ENCODE results near the gene MASP1.
A peak's percentile ranks its signal among the peaks of the same experiment; 100 is the strongest.
"Not testable (repeated sequence)": the region's sequence is repeated elsewhere in the genome, so short reads cannot be mapped to it uniquely, and the experiment has no call there.

Gene MASP1

DNA sequence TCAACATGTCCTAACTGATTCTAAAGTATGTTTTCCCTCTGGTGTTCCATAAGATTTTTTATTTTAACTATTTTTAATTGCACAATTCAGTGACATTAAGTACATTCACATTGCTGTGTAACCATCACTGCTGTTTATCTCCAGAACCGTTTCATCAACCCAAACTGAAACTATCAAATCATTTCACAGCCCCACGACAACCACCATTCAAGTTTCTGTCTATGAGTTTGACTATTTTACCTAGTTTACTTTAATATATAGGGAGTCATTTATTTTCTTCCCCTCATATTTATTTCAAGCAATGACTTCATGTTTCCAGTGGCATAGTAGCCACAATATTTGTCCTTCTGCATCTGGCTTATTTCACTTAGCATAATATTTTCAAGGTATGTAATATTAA, 85.9 kb downstream of the MASP1 start:
- Histone ChIP-seq H3K27ac (ENCODE audit: low read length) (no peak overlapping the region), H3K4me3 (ENCODE audit: low read depth in 1 of 2, low read length in 2 of 2) (no peak overlapping the region), H3K36me3 (ENCODE audit: control insufficient read depth in 1 of 2, insufficient read depth in 2 of 2, low read length in 2 of 2) (no peaks in the 10 kb centered on the region), H3K4me1 (ENCODE audit: control insufficient read depth in 1 of 2, insufficient read depth in 2 of 2, low read length in 2 of 2) (peaks cover 0 to 40% of the 10 kb centered on the region in 2 donors), H3K9me3 (ENCODE audit: control insufficient read depth in 1 of 2, low read length in 2 of 2) (no peaks in the 10 kb centered on the region), H3K27me3 (ENCODE audit: low read depth, low read length) (no peaks in the 10 kb centered on the region)

DNA sequence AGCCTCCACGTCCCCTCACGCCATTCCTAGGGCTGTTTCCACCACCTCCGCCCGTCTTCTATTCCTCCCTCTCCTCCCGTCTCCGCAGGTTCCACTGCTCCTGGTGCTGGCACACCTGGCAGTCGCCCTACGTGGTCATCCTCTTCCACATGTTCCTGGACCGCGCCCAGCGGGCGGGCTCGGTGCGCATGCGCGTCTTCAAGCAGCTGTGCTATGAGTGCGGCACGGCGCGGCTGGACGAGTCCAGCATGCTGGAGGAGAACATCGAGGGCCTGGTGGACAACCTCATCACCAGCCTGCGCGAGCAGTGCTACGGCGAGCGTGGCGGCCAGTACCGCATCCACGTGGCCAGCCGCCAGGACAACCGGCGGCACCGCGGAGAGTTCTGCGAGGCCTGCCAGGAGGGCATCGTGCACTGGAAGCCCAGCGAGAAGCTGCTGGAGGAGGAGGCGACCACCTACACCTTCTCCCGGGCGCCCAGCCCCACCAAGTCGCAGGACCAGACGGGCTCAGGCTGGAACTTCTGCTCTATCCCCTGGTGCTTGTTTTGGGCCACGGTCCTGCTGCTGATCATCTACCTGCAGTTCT, 92.0 kb downstream of the MASP1 start:
- not testable (repeated sequence) for H3K9me3 ChIP-seq (ENCODE audit: control insufficient read depth in 1 of 2, low read length in 2 of 2); H3K27me3 ChIP-seq (ENCODE audit: low read depth, low read length); H3K27ac ChIP-seq (ENCODE audit: low read length); H3K4me1 ChIP-seq (ENCODE audit: control insufficient read depth in 1 of 2, insufficient read depth in 2 of 2, low read length in 2 of 2); H3K36me3 ChIP-seq (ENCODE audit: control insufficient read depth in 1 of 2, insufficient read depth in 2 of 2, low read length in 2 of 2); H3K4me3 ChIP-seq (ENCODE audit: low read depth in 1 of 2, low read length in 2 of 2)

GRCh38 chr3:187198490-187198889, 93.0 kb downstream of the MASP1 start:
- H3K4me3 ChIP-seq (ENCODE audit: low read depth in 1 of 2, low read length in 2 of 2), result no peak overlapping the region
- H3K36me3 ChIP-seq (ENCODE audit: control insufficient read depth in 1 of 2, insufficient read depth in 2 of 2, low read length in 2 of 2), result no peaks in the 10 kb centered on the region
- H3K27me3 ChIP-seq (ENCODE audit: low read depth, low read length), result no peaks in the 10 kb centered on the region
- H3K4me1 ChIP-seq (ENCODE audit: control insufficient read depth in 1 of 2, insufficient read depth in 2 of 2, low read length in 2 of 2), result peaks cover 0 to 4% of the 10 kb centered on the region in 2 donors
- H3K27ac ChIP-seq (ENCODE audit: low read length), result no peak overlapping the region
- no peaks in the 10 kb centered on the region for H3K9me3 ChIP-seq (ENCODE audit: control insufficient read depth in 1 of 2, low read length in 2 of 2)

DNA sequence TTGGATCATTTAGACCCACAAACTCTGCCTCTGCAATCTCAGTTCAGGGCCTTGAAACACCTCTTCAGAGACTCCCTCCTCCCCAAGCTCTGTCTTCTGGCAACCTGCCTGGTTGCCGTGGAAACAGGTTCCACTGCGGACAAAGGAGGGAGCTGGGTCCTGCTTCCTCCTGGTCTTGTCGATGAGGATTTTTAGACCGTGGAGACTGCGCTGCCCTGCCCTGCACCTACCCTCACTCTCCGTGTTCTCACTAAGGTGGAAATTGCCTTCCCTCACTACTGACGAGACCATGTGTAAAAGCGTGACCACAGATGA, 94.2 kb downstream of the MASP1 start, which contains the start of gene RTP1:
TSS of gene RTP1 (plus strand) at position 152 of the 315 bp plus-strand sequence. CDS start at position 182, 30 bp downstream.
- H3K27ac ChIP-seq (ENCODE audit: low read length), result no peak within 1 kb of the TSS
- no peaks in the 10 kb centered on the region for H3K9me3 ChIP-seq (ENCODE audit: control insufficient read depth in 1 of 2, low read length in 2 of 2)
- H3K4me1 ChIP-seq (ENCODE audit: control insufficient read depth in 1 of 2, insufficient read depth in 2 of 2, low read length in 2 of 2), result peaks cover 0 to 8% of the 10 kb centered on the region in 2 donors
- H3K4me3 ChIP-seq (ENCODE audit: low read depth in 1 of 2, low read length in 2 of 2), result no peak within 1 kb of the TSS
- H3K36me3 ChIP-seq (ENCODE audit: control insufficient read depth in 1 of 2, insufficient read depth in 2 of 2, low read length in 2 of 2), result no peaks in the 10 kb centered on the region
- H3K27me3 ChIP-seq (ENCODE audit: low read depth, low read length), result no peaks in the 10 kb centered on the region

DNA sequence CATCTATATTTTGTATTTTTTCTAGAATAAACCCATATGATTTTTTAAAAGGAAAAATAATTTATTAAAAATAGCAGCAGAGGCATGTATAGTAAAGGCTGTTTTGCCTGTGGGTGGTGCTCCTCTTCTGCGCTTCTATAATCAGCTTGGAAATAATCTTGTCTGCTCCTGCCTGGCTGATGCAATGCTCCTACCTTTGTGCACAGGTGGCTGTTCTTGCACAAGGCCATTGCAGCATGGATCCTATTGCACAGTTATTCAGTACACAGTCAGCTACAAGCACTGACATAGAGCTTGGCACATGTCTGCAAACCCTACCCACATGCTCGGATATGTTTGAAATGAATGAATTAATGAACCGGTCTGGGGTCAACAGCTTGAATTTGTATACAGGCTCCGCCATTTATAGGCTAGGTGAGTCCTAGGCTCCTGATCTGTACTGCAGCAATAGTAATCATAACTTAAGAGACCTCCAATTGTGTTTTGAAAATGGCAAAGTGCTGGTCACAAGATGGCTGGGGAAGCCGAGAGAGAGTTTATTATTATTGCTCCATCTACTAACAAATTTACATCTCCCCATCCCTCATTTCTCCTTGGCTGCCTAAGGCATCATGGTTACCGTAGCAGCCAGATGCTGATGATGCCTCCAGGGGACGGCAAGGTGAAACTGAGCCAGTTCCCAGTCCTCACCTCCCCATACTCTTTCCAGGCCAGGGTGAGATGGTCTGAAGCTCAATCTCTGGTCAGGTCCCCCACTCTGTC, 94.8 kb downstream of the MASP1 start:
- Histone ChIP-seq H3K27ac (ENCODE audit: low read length) (no peak overlapping the region), H3K36me3 (ENCODE audit: control insufficient read depth in 1 of 2, insufficient read depth in 2 of 2, low read length in 2 of 2) (no peaks in the 10 kb centered on the region), H3K4me1 (ENCODE audit: control insufficient read depth in 1 of 2, insufficient read depth in 2 of 2, low read length in 2 of 2) (peaks cover 0 to 8% of the 10 kb centered on the region in 2 donors), H3K9me3 (ENCODE audit: control insufficient read depth in 1 of 2, low read length in 2 of 2) (no peaks in the 10 kb centered on the region), H3K4me3 (ENCODE audit: low read depth in 1 of 2, low read length in 2 of 2) (no peak overlapping the region), H3K27me3 (ENCODE audit: low read depth, low read length) (no peaks in the 10 kb centered on the region)

DNA sequence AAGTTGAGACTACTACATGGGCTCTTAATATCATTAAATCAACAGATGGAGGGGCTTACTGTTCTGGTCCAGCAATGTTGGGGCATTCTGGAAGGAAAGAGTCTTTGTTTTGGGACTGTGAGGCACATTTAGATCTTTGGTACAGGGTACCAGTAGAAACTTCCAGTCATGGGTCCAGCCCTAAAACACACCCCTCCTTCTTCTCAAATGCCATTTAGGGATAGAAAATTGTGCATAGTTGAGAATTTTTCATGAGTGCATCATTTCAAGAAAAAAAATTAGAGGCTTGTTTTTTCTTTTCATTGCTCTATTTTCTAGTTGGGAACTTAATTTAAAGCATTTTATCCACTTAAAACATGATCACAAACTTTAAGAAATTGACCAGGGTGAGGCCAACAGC, 98.4 kb downstream of the MASP1 start:
- peaks cover 0 to 13% of the 10 kb centered on the region in 2 donors for H3K4me1 ChIP-seq (ENCODE audit: control insufficient read depth in 1 of 2, insufficient read depth in 2 of 2, low read length in 2 of 2)
- no peaks in the 10 kb centered on the region for H3K36me3 ChIP-seq (ENCODE audit: control insufficient read depth in 1 of 2, insufficient read depth in 2 of 2, low read length in 2 of 2)
- no peaks in the 10 kb centered on the region for H3K27me3 ChIP-seq (ENCODE audit: low read depth, low read length)
- H3K9me3 ChIP-seq (ENCODE audit: control insufficient read depth in 1 of 2, low read length in 2 of 2), result no peaks in the 10 kb centered on the region
- no peak overlapping the region for H3K27ac ChIP-seq (ENCODE audit: low read length)
- no peak overlapping the region for H3K4me3 ChIP-seq (ENCODE audit: low read depth in 1 of 2, low read length in 2 of 2)

- H3K4me1 ChIP-seq (ENCODE audit: control insufficient read depth in 1 of 2, insufficient read depth in 2 of 2, low read length in 2 of 2), result peaks cover 0 to 22% of the 10 kb centered on the region in 2 donors
- H3K27me3 ChIP-seq (ENCODE audit: low read depth, low read length), result no peaks in the 10 kb centered on the region
- no peaks in the 10 kb centered on the region for H3K9me3 ChIP-seq (ENCODE audit: control insufficient read depth in 1 of 2, low read length in 2 of 2)
- H3K27ac ChIP-seq (ENCODE audit: low read length), result no peak overlapping the region
- no peak overlapping the region for H3K4me3 ChIP-seq (ENCODE audit: low read depth in 1 of 2, low read length in 2 of 2)
- no peaks in the 10 kb centered on the region for H3K36me3 ChIP-seq (ENCODE audit: control insufficient read depth in 1 of 2, insufficient read depth in 2 of 2, low read length in 2 of 2)
Observed at GRCh38 chr3:187191271-187191670, 100.3 kb downstream of the MASP1 start.

GRCh38 chr3:187188931-187189330, 102.6 kb downstream of the MASP1 start:
- peaks cover 0 to 22% of the 10 kb centered on the region in 2 donors for H3K4me1 ChIP-seq (ENCODE audit: control insufficient read depth in 1 of 2, insufficient read depth in 2 of 2, low read length in 2 of 2)
- H3K36me3 ChIP-seq (ENCODE audit: control insufficient read depth in 1 of 2, insufficient read depth in 2 of 2, low read length in 2 of 2), result no peaks in the 10 kb centered on the region
- no peaks in the 10 kb centered on the region for H3K9me3 ChIP-seq (ENCODE audit: control insufficient read depth in 1 of 2, low read length in 2 of 2)
- no peak overlapping the region for H3K4me3 ChIP-seq (ENCODE audit: low read depth in 1 of 2, low read length in 2 of 2)
- H3K27ac ChIP-seq (ENCODE audit: low read length), result peak overlapping the region; percentile 3
- no peaks in the 10 kb centered on the region for H3K27me3 ChIP-seq (ENCODE audit: low read depth, low read length)

DNA sequence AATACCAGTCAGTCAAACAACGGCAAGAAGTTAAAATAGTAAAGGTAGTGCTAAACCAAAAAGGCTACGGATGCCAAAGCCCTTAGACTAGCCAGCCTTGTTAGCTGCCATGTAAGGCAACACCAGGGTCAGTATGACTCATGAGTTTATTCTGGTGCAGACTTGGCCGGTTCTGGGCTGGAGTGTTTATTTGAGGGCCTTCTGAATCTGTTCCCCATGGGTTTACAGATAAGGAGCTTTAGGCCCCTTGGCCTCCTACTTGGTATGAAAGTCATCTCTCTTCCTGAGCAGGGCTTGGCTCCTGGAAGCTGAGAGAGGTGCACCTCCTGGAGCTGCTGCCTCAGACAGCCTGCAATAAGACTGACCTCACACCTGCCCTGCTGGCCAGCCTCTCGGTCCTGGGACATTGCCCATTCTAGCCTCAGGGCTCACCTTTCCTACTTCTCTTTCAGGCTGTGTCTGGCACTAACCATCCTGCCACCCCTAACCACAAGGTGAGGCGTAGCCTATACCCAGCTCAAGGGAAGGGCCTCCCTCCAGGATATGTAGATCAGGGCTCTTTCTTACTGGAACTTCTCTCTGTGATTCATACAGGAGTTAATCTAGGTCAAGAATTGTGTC, 104.6 kb downstream of the MASP1 start:
- Histone ChIP-seq H3K27ac (ENCODE audit: low read length) (peak overlapping the region; percentile 74), H3K36me3 (ENCODE audit: control insufficient read depth in 1 of 2, insufficient read depth in 2 of 2, low read length in 2 of 2) (no peaks in the 10 kb centered on the region), H3K27me3 (ENCODE audit: low read depth, low read length) (no peaks in the 10 kb centered on the region), H3K9me3 (ENCODE audit: control insufficient read depth in 1 of 2, low read length in 2 of 2) (no peaks in the 10 kb centered on the region), H3K4me3 (ENCODE audit: low read depth in 1 of 2, low read length in 2 of 2) (peak overlapping the region in 1 of 2 donors; percentile 0), H3K4me1 (ENCODE audit: control insufficient read depth in 1 of 2, insufficient read depth in 2 of 2, low read length in 2 of 2) (peaks cover 0 to 14% of the 10 kb centered on the region in 2 donors)

DNA sequence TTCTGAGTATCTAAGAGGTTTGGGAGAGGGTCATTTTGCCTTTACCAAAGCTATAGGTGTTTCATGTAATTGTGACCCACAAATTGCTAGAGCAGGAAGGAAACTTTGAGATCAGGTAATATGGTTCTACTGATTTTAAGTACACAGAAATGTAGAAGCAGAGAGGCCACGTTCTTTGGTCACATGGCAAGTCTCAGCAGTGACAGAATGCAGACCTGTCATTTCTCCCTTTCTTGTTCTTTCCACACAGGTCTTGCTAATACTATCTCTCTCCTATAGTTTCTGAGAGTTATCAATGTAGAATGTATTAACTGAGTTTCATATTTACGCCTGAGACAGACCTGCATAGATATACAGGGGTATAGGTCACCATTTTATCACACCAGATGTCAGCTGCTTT, 105.2 kb downstream of the MASP1 start:
- Histone ChIP-seq H3K27me3 (ENCODE audit: low read depth, low read length) (no peaks in the 10 kb centered on the region), H3K36me3 (ENCODE audit: control insufficient read depth in 1 of 2, insufficient read depth in 2 of 2, low read length in 2 of 2) (no peaks in the 10 kb centered on the region), H3K4me1 (ENCODE audit: control insufficient read depth in 1 of 2, insufficient read depth in 2 of 2, low read length in 2 of 2) (peaks cover 0 to 14% of the 10 kb centered on the region in 2 donors), H3K9me3 (ENCODE audit: control insufficient read depth in 1 of 2, low read length in 2 of 2) (no peaks in the 10 kb centered on the region), H3K27ac (ENCODE audit: low read length) (peak overlapping the region; percentile 74), H3K4me3 (ENCODE audit: low read depth in 1 of 2, low read length in 2 of 2) (no peak overlapping the region)

DNA sequence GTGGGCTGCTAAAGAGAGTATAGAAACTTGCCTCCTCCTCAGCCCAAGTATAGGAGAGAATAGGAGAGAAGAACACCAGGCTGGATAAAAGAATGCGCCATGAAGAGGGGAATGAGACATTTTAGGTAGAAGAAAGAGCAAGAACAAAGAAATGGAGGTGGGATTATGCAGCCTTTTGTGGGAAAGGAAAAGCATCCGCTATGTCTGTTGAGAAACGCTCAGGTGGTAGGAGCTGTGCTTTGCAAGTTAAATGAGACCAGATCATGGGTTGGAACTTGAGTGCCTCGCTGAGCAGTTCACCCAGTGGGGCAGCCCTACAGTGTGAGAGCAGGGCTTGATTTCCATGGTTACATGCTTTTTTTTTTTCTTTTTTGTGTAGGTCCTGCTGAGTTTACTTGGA, 105.8 kb downstream of the MASP1 start:
- Histone ChIP-seq H3K27ac (ENCODE audit: low read length) (peak overlapping the region; percentile 74), H3K27me3 (ENCODE audit: low read depth, low read length) (no peaks in the 10 kb centered on the region), H3K36me3 (ENCODE audit: control insufficient read depth in 1 of 2, insufficient read depth in 2 of 2, low read length in 2 of 2) (no peaks in the 10 kb centered on the region), H3K9me3 (ENCODE audit: control insufficient read depth in 1 of 2, low read length in 2 of 2) (no peaks in the 10 kb centered on the region), H3K4me1 (ENCODE audit: control insufficient read depth in 1 of 2, insufficient read depth in 2 of 2, low read length in 2 of 2) (peaks cover 0 to 14% of the 10 kb centered on the region in 2 donors), H3K4me3 (ENCODE audit: low read depth in 1 of 2, low read length in 2 of 2) (no peak overlapping the region)

All from muscle layer of duodenum (tissue), 2 donors.